Fibroblast of skin of right quadriceps (primary cell): ENCODE measurements around the gene ZNF593OS.
A peak's percentile ranks its signal among the peaks of the same experiment; 100 is the strongest.

ENCODE experiments used
- DNase-seq: peaks from one replicate; pipeline ENCODE4 v3.0.0-alpha.2; 2013

ZNF593OS gene

GRCh38 chr1:26158271-26158907 is 13.2 kb downstream of the ZNF593OS start:
- DNase-seq = no peak

GRCh38 chr1:26156285-26157038 is 15.2 kb downstream of the ZNF593OS start:
- peak; percentile 33 for DNase-seq

GRCh38 chr1:26155370-26156284 is 16.0 kb downstream of the ZNF593OS start:
- DNase-seq = no peak

GRCh38 chr1:26154750-26155149 is 16.9 kb downstream of the ZNF593OS start:
- no peak for DNase-seq

GRCh38 chr1:26153966-26154532 is 17.6 kb downstream of the ZNF593OS start:
- no peak for DNase-seq

- DNase-seq = no peak
These were observed 22.7 kb downstream of the ZNF593OS start for GRCh38 chr1:26148887-26149286.

- no peak for DNase-seq
These were observed 25.7 kb downstream of the ZNF593OS start for GRCh38 chr1:26145960-26146294.

GRCh38 chr1:26145041-26145959 is 26.3 kb downstream of the ZNF593OS start:
- DNase-seq = peak; percentile 69

GRCh38 chr1:26142159-26142558 is 29.5 kb downstream of the ZNF593OS start:
- DNase-seq = no peak

- DNase-seq = no peak
These were observed 32.6 kb downstream of the ZNF593OS start for GRCh38 chr1:26138974-26139558.

GRCh38 chr1:26134466-26134865 is 37.2 kb downstream of the ZNF593OS start:
- DNase-seq = no peak

GRCh38 chr1:26132834-26133167 is 38.8 kb downstream of the ZNF593OS start:
- DNase-seq = no peak

- no peak for DNase-seq
These were observed 39.4 kb downstream of the ZNF593OS start for GRCh38 chr1:26132128-26132833.

GRCh38 chr1:26130695-26131094 is 40.9 kb downstream of the ZNF593OS start:
- DNase-seq = no peak

- no peak for DNase-seq
These were observed 41.9 kb downstream of the ZNF593OS start for GRCh38 chr1:26129778-26130177.

- no peak for DNase-seq
These were observed 44.1 kb downstream of the ZNF593OS start for GRCh38 chr1:26127235-26128163.

- peak; percentile 20 for DNase-seq
These were observed 45.1 kb downstream of the ZNF593OS start for GRCh38 chr1:26126321-26127084.

GRCh38 chr1:26125946-26126320 is 45.7 kb downstream of the ZNF593OS start:
- no peak for DNase-seq

- no peak for DNase-seq
These were observed 46.2 kb downstream of the ZNF593OS start for GRCh38 chr1:26125382-26125781.
